GM18873 (cell line): ENCODE results near the gene SCARB2.
"Not testable (repeated sequence)": the region's sequence is repeated elsewhere in the genome, so short reads cannot be mapped to it uniquely, and the experiment has no call there.

Source experiments
- ATAC-seq: cut with Tn5 transposase; IDR thresholded peaks from one replicate; pipeline ENCODE4 v1.9.1; 2021; ENCODE audit warnings: mild to moderate bottlenecking, moderate library complexity, moderate number of reproducible peaks; ENCODE audit not compliant: unreplicated experiment, low FRiP score

The SCARB2 gene

GRCh38 chr4:76213415-76214176 is at the start of gene SCARB2:
Gene SCARB2 (minus strand): TSS chr4:76213824. CDS start chr4:76213543, 281 bp downstream.
- ATAC-seq: peak; percentile 66

- no peak for ATAC-seq
Observed at GRCh38 chr4:76260571-76260970, 46.9 kb upstream of the SCARB2 start.

GRCh38 chr4:76257824-76258223 is 44.2 kb upstream of the SCARB2 start:
- ATAC-seq: no peak

- no peak for ATAC-seq
Observed at GRCh38 chr4:76256968-76257367, 43.3 kb upstream of the SCARB2 start.

GRCh38 chr4:76256032-76256431 is 42.4 kb upstream of the SCARB2 start:
- ATAC-seq: no peak

GRCh38 chr4:76253511-76253910 is 39.9 kb upstream of the SCARB2 start:
- ATAC-seq: no peak

- no peak for ATAC-seq
Observed at GRCh38 chr4:76252271-76252653, 38.6 kb upstream of the SCARB2 start.

- ATAC-seq: no peak
Observed at GRCh38 chr4:76251441-76252270, 38.0 kb upstream of the SCARB2 start, which contains the start of gene FAM47E. Gene FAM47E (plus strand): TSS chr4:76251721. CDS start chr4:76251747, 26 bp downstream.

- ATAC-seq: no peak
Observed at GRCh38 chr4:76250962-76251361, 37.3 kb upstream of the SCARB2 start.

- ATAC-seq: no peak
Observed at GRCh38 chr4:76246852-76247251, 33.2 kb upstream of the SCARB2 start.

- ATAC-seq: no peak
Observed at GRCh38 chr4:76246025-76246424, 32.4 kb upstream of the SCARB2 start.

GRCh38 chr4:76243877-76244276 is 30.3 kb upstream of the SCARB2 start:
- ATAC-seq: not testable (repeated sequence)

GRCh38 chr4:76240236-76240635 is 26.6 kb upstream of the SCARB2 start:
- ATAC-seq: no peak

- no peak for ATAC-seq
Observed at GRCh38 chr4:76238701-76239100, 25.1 kb upstream of the SCARB2 start.

GRCh38 chr4:76238236-76238635 is 24.6 kb upstream of the SCARB2 start:
- no peak for ATAC-seq

GRCh38 chr4:76235915-76236314 is 22.3 kb upstream of the SCARB2 start:
- ATAC-seq: no peak

- ATAC-seq: no peak
Observed at GRCh38 chr4:76235407-76235806, 21.8 kb upstream of the SCARB2 start.

- no peak for ATAC-seq
Observed at GRCh38 chr4:76234679-76235044, 21.0 kb upstream of the SCARB2 start.

GRCh38 chr4:76233967-76234678 is 20.5 kb upstream of the SCARB2 start:
- ATAC-seq: no peak

- ATAC-seq: no peak
Observed at GRCh38 chr4:76233529-76233928, 19.9 kb upstream of the SCARB2 start.

- ATAC-seq: no peak
Observed at GRCh38 chr4:76233083-76233482, 19.5 kb upstream of the SCARB2 start.
